Measurements from ENCODE around the gene TRAPPC8.

- TF ChIP-seq CTCF (IDR thresholded peaks at IDR 0.05) (peak in 2 of 3 experiments; percentile 34 to 64), POLR2A (IDR thresholded peaks at IDR 0.05) (no peak)
These were observed 123.6 kb downstream of the TRAPPC8 start for GRCh38 chr18:31819106-31819924.
